NCI-H146 treated with DMSO at 0.1 percent for 48 hours (cell line): ENCODE data around the gene TJP3.

Experiments
- DNase-seq: peaks from one replicate; lab custom pipeline; 2025; ENCODE audit not compliant: unreplicated experiment; lab: John Stamatoyannopoulos, UW

The TJP3 gene

GRCh38 chr19:3712663-3713611, 4.8 kb downstream of the TJP3 start:
- DNase-seq = no peak

- no peak for DNase-seq
Observed at GRCh38 chr19:3716147-3716668, 8.0 kb downstream of the TJP3 start.

DNA sequence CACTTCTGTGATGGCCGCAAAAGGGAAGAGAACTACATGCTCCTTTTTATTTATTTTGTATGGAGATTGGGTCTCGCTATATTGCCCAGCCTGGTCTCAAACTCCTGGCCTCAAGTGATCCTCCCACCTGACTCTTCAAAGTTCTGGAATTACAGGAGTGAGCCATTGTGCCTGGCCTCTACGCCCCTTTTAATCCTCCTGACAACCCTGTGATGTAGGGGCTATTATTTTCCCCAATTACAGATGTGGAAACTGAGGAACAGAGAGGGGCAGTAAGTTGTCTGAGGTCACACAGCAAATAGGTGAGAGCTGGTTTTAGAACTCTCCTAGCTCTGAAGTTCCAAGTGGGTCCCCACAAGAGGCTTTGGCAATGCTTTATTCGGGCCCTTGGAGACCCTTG, 11.7 kb downstream of the TJP3 start:
- DNase-seq = no peak

- DNase-seq = no peak
Observed at GRCh38 chr19:3720349-3720917, 12.2 kb downstream of the TJP3 start.

DNA sequence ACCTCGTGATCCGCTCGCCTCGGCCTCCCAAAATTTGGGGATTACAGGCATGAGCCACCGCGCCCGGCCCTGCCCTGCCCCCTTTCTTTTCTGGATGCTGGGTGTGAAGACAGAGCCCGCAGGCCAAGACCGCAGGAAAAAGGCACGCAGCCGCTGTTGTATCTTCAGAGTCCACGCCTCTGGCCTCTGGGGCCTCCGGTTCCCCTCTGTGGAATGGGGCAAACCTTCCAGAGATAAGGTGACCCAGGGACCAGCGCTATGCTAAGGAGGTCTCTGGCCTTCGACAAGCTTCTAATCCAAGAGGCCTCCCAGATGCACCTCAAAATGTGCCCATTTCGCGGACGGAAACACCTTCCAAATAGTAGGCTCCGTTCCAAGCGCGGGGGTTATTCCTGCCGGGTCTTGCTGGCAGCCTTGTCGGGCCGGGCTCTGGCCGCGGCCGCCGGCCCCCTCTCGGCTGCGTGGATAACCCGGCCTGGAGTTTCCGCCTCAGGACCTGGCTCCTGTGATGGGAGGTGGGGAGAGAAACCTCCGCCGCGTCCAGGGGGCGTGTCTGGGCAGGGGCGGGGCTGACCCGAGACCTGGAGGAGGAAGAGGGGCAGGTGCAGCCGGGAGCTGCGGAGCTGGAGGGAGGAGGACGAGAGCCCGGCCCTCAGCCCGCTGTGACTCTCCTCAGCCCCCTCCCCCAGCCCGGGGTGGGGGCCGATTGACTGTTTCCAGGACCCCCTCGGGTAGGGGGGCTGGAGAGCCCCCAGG, 13.1 kb downstream of the TJP3 start:
- DNase-seq = peak; percentile 74

DNA sequence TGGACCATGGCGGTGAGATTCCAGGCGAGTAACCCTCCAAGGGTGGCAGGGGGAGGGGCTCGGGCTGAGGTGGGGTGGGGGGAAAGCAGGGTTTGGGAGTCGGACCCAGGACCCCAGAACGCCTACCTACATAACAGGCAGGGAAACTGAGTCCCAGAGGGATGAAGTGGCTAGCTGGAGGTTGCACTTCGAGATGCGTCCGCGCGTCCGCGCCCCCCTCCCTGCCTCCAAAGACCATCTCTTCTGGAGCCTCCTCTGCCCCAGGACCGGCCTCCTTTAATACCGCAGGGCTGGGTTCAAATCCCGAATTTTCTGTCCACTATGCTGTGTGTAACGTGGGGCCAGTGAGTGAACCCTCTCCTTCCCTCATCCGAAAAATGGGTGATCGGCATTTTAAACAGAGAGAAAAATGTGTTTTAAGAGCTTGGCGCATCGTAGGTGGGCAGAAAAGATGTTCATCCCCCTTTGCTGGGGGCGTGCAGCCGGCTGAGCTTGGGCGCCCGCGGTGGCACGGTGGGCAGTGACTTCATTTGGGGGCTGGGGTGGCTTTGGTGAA, 13.8 kb downstream of the TJP3 start:
- no peak for DNase-seq

DNA sequence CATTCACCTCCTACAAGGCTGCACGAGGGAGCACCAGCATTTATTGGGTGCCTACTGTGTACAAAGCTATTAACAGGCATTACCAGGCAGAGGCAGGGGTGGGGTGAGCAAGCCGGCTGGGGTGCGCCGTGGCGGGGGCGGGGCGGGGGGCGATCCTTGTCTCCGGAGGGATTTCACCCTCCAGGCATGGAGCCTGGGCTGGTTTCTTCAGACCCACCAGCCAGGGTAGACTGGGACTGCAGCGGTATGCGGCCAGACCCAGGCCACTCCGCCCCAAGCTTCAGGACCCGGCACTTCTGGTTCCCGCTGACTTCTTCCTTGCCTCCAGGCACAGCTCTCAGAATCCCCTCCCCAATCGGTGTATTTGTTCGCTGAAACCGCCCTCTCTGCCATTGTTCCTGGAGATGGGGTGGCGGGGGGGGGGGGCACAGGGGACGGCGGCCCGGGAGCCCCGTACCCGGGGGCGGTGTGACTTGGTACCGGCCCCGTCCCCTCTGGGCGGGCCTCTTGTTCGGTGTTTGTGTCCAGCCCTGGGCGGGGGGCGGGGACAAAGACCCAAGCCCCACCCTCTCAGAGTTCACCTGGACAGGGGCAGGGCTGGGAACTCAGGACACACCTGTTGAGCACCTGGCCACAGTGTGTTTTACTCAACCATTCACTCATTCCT, 14.4 kb downstream of the TJP3 start:
- DNase-seq = peak; percentile 51

- DNase-seq = no peak
Observed at GRCh38 chr19:3723110-3723488, 14.9 kb downstream of the TJP3 start.

- no peak for DNase-seq
Observed at GRCh38 chr19:3723883-3724282, 15.7 kb downstream of the TJP3 start.

GRCh38 chr19:3725121-3725520, 16.9 kb downstream of the TJP3 start:
- no peak for DNase-seq

GRCh38 chr19:3725640-3726310, 17.6 kb downstream of the TJP3 start:
- peak; percentile 76 for DNase-seq

DNA sequence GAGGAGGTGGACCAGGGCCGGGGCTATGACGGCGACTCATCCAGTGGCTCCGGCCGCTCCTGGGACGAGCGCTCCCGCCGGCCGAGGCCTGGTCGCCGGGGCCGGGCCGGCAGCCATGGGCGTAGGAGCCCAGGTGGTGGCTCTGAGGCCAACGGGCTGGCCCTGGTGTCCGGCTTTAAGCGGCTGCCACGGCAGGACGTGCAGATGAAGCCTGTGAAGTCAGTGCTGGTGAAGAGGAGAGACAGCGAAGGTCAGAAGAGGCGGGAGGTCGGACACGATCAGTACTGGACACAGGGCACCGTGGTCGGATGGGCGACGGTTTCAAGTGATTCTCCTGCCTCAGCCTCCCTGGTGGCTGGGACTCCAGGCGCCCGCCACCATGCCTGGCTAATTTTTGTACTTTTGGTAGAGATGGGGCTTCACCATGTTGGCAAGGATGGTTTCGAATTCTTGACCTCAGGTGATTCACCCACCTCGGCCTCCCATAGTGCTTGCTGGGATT, 22.3 kb downstream of the TJP3 start:
- no peak for DNase-seq

- DNase-seq = no peak
Observed at GRCh38 chr19:3732108-3732507, 23.9 kb downstream of the TJP3 start.

DNA sequence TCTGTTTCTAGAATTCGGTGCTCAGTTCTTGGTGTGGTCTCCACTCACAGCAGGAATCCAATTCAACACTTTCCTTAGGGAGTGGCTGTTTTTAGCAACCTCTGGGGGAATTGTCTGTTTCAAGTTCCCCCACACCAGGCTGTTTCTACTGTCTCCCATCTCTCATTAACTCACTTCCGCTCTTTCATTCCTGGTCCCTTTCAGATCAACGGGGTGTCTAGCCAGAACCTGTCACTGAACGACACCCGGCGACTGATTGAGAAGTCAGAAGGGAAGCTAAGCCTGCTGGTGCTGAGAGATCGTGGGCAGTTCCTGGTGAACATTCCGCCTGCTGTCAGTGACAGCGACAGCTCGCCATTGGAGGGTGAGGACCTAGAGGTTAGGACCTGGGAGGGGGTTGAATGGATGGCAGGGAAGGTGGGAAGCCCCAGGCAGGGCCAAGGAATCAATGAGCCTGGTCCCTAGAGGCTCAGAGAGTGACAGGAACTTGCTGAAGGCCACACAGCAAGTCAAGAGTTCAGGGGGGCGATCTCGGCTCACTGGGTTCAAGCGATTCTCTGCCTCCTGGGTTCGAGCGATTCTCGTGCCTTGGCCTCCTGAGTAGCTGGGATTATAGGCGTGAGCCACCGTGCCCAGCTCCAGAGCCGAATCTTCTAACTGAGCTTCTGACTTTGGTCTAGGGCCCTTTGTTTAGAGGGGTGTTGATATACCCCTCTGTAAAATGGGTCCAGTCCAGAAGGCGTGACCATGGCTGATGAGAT, 25.5 kb downstream of the TJP3 start:
- no peak for DNase-seq

DNA sequence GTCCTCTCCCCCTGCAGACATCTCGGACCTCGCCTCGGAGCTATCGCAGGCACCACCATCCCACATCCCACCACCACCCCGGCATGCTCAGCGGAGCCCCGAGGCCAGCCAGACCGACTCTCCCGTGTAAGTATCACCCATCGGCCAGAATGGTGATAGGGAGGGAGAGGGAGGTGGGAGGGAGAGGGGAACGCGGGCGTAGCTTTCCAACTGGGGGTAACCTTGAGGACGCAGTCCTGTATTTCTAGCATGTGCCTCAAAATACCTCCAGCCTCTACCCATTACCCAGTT, 26.1 kb downstream of the TJP3 start:
- no peak for DNase-seq

DNA sequence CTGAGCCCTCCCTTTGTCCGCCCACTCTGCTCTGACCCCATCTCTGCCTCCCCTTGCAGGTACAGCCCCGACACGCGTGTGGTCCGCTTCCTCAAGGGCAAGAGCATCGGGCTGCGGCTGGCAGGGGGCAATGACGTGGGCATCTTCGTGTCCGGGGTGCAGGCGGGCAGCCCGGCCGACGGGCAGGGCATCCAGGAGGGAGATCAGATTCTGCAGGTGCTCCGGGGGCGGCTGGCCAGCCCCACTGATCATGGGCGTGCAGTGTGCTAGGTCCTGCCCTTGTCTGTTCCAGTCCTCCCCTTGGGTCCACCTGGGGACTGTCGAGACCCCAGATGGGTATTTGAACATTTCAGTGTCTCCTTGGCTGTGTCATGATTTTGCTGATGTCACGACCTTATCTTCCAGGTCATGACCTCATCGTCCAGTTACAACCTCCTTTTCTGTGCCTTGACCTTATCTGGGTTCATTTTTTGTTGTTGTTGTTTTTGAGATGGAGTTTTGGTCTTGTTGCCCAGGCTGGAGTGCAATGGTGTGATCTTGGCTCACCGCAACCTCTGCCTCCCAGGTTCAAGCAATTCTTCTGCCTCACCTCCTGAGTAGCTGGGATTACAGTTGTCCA, 28.0 kb downstream of the TJP3 start:
- no peak for DNase-seq

DNA sequence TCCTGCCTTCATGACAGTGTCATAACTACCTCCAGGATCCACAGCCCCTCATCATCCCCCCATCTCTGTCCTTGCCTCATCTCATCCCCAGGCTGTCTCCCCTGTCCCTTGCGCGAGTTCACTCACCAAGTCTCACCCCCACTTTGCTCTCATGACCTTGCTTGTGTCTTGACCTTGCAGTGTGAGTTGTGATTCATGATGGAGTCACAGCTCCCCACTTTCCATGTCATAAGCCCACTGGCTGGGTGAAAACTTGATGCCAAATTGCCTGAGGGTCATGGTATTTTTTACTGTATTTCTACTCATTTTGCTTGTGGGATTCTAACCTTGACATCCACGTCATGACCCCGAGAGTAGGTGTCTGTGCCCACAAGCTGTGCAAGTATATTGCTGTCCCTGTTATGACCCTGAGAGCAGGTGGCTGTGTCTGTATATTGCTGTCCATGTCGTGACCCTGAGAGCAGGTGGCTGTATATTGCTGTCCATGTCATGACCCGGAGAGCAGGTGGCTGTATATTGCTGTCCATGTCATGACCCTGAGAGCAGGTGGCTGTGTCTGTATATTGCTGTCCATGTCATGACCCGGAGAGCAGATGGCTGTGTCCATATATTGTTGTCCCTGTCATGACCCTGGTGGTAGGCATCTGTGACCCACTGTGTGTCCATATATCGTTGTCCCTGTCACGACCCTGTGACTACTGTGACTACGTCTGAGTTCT, 29.5 kb downstream of the TJP3 start:
- no peak for DNase-seq

- DNase-seq = no peak
Observed at GRCh38 chr19:3738477-3739220, 30.5 kb downstream of the TJP3 start.
